ENCODE measurements around the gene ANO10. TPM values are rescaled to one million over a fixed set of nuclear protein-coding genes. Genes with fewer than 3 reads are reported as not detected.

ANO10 gene
- total and polyA plus RNA-seq, 2 donors (not counting 3 experiments of a cell fraction or from before 2014, with no cell fraction given), result 28.4 to 45.8 TPM

GRCh38 chr3:43371494-43371893 lies 250.3 kb downstream of the ANO10 start:
- intact Hi-C loops (cut with micrococcal nuclease), result no loop called here
- no peaks in the 10 kb centered on the region for H3K36me3 ChIP-seq (ENCODE audit: control insufficient read depth in 2 of 2, extremely low read depth in 1 of 2, insufficient read depth in 2 of 2, low read length in 2 of 2)
- H3K4me2 ChIP-seq (ENCODE audit: insufficient read depth, low read length), result no peak overlapping the region
- no peaks in the 10 kb centered on the region for H3K9me3 ChIP-seq (replicated peaks; ENCODE audit: control insufficient read depth, insufficient read depth, low read length)
- dilution Hi-C loops (cut with MboI; ENCODE audit: extremely low pct_ligation_motif_present, low sequenced_read_pairs), result no loop called here
- no peaks in the 10 kb centered on the region for H3K27me3 ChIP-seq (ENCODE audit: control insufficient read depth in 2 of 2, insufficient read depth in 2 of 2, low read length in 2 of 2)
- DNase-seq (ENCODE audit: low read depth, low spot score) (no peak), FAIRE-seq (no peak)
- no peak overlapping the region for H3K9ac ChIP-seq (replicated peaks; ENCODE audit: extremely low read depth, insufficient read depth, low read length)
- POLR2A ChIA-PET, result no interaction called here
- H3K4me3 ChIP-seq (replicated peaks in 1 of 3; ENCODE audit: insufficient read depth in 1 of 3, low read depth in 1 of 3, low read length in 3 of 3), result no peak overlapping the region
- H3K27ac ChIP-seq (ENCODE audit: insufficient read depth, low read depth, low read length), result no peak overlapping the region
- CTCF ChIA-PET, result no interaction called here
- peaks cover 8% of the 10 kb centered on the region for H3K4me1 ChIP-seq (ENCODE audit: control insufficient read depth, extremely low read depth, insufficient read depth, low read length)
- H2AFZ ChIP-seq (ENCODE audit: low read depth, low read length), result no peak overlapping the region
- no peaks in the 10 kb centered on the region for H4K20me1 ChIP-seq (replicated peaks; ENCODE audit: control insufficient read depth, extremely low read depth, insufficient read depth, low read length)
- H3K79me2 ChIP-seq (ENCODE audit: control insufficient read depth, insufficient read depth, low read length), result no peaks in the 10 kb centered on the region
- no peak for TF ChIP-seq MYC (IDR thresholded peaks at IDR 0.05; ENCODE audit: low read depth, low read length)
- TF ChIP-seq GATA2 (IDR thresholded peaks at IDR 0.05; ENCODE audit: insufficient read depth, insufficient read length, low read depth, low read length), result no peak
- TF ChIP-seq MAX (IDR thresholded peaks at IDR 0.05; ENCODE audit: insufficient read depth, insufficient read length), result no peak
- TF ChIP-seq POLR2A (IDR thresholded peaks at IDR 0.05; ENCODE audit: low read depth, low read length), result no peak
- TF ChIP-seq EZH2 (IDR thresholded peaks at IDR 0.05; ENCODE audit: borderline replicate concordance, low read depth, low read length, severe bottlenecking), result no peak
- no peak for TF ChIP-seq JUN (IDR thresholded peaks at IDR 0.05; ENCODE audit: borderline replicate concordance, insufficient read depth, insufficient read length, low read depth)
- H3K9me1 ChIP-seq (replicated peaks; ENCODE audit: control insufficient read depth, extremely low read depth, insufficient read depth, low read length), result no peaks in the 10 kb centered on the region
- no TSS peak for BruUV-seq (replicated peaks)

GRCh38 chr3:43370293-43370980 lies 251.4 kb downstream of the ANO10 start:
- Histone ChIP-seq H3K4me2 (ENCODE audit: insufficient read depth, low read length) (no peak overlapping the region), H2AFZ (ENCODE audit: low read depth, low read length) (no peak overlapping the region), H3K4me1 (ENCODE audit: control insufficient read depth, extremely low read depth, insufficient read depth, low read length) (peaks cover 8% of the 10 kb centered on the region), H3K79me2 (ENCODE audit: control insufficient read depth, insufficient read depth, low read length) (no peaks in the 10 kb centered on the region), H3K4me3 (replicated peaks in 1 of 3; ENCODE audit: insufficient read depth in 1 of 3, low read depth in 1 of 3, low read length in 3 of 3) (no peak overlapping the region), H3K27me3 (ENCODE audit: control insufficient read depth in 2 of 2, insufficient read depth in 2 of 2, low read length in 2 of 2) (no peaks in the 10 kb centered on the region), H3K27ac (ENCODE audit: insufficient read depth, low read depth, low read length) (no peak overlapping the region), H4K20me1 (replicated peaks; ENCODE audit: control insufficient read depth, extremely low read depth, insufficient read depth, low read length) (no peaks in the 10 kb centered on the region), H3K36me3 (ENCODE audit: control insufficient read depth in 2 of 2, extremely low read depth in 1 of 2, insufficient read depth in 2 of 2, low read length in 2 of 2) (peaks cover 0 to 4% of the 10 kb centered on the region in 2 experiments), H3K9me3 (replicated peaks; ENCODE audit: control insufficient read depth, insufficient read depth, low read length) (no peaks in the 10 kb centered on the region), H3K9me1 (replicated peaks; ENCODE audit: control insufficient read depth, extremely low read depth, insufficient read depth, low read length) (no peaks in the 10 kb centered on the region), H3K9ac (replicated peaks; ENCODE audit: extremely low read depth, insufficient read depth, low read length) (no peak overlapping the region)
- no peak for TF ChIP-seq JUN (IDR thresholded peaks at IDR 0.05; ENCODE audit: borderline replicate concordance, insufficient read depth, insufficient read length, low read depth)
- no peak for TF ChIP-seq GATA2 (IDR thresholded peaks at IDR 0.05; ENCODE audit: insufficient read depth, insufficient read length, low read depth, low read length)
- no peak for TF ChIP-seq EZH2 (IDR thresholded peaks at IDR 0.05; ENCODE audit: borderline replicate concordance, low read depth, low read length, severe bottlenecking)
- no peak for TF ChIP-seq MYC (IDR thresholded peaks at IDR 0.05; ENCODE audit: low read depth, low read length)
- TF ChIP-seq POLR2AphosphoS5 (IDR thresholded peaks at IDR 0.05; ENCODE audit: insufficient read depth, low read depth, low read length), result no peak
- no peak for TF ChIP-seq FOS (IDR thresholded peaks at IDR 0.05; ENCODE audit: borderline replicate concordance, insufficient read depth, low read length)
- no peak for TF ChIP-seq MAX (IDR thresholded peaks at IDR 0.05; ENCODE audit: insufficient read depth, insufficient read length)
- no peak for TF ChIP-seq CTCF (IDR thresholded peaks at IDR 0.05; ENCODE audit: extremely low read depth in 1 of 2, insufficient read depth in 1 of 2, low read depth in 1 of 2, low read length in 2 of 2)
- no peak for TF ChIP-seq POLR2A (IDR thresholded peaks at IDR 0.05; ENCODE audit: low read depth, low read length)
- ChIA-PET POLR2A (no interaction called here), CTCF (interaction anchor here (0.9 kb wide), 1 partner anchor 133 kb away, joined by 3 read pairs; no protein-coding TSS in a partner anchor)
- no TSS peak for BruUV-seq (replicated peaks)
- intact Hi-C loops (cut with micrococcal nuclease), result no loop called here
- FAIRE-seq, result no peak
- no peak for DNase-seq (ENCODE audit: low read depth, low spot score)
- dilution Hi-C loops (cut with MboI; ENCODE audit: extremely low pct_ligation_motif_present, low sequenced_read_pairs), result no loop called here
